Type B pancreatic cell (in vitro differentiated cells): Measurements from ENCODE around the gene B4GALNT4. TPM values are rescaled to one million over a fixed set of nuclear protein-coding genes. Genes with fewer than 3 reads are reported as not detected.

ENCODE experiments used
- DNase-seq: peaks from one replicate; pipeline ENCODE4 v3.0.0; 2021; ENCODE audit warnings: mixed read lengths; ENCODE audit not compliant: unreplicated experiment; ENCODE audit errors: extremely low spot score
- H3K27ac Mint-ChIP-seq: 2 replicates; pipeline ENCODE4 v1.8.0; 2021; ENCODE audit warnings: mild to moderate bottlenecking, mixed read lengths
- H3K27me3 Mint-ChIP-seq: 2 replicates; pipeline ENCODE4 v1.8.0; 2021; ENCODE audit warnings: mixed read lengths
- H3K36me3 Mint-ChIP-seq: 2 replicates; pipeline ENCODE4 v1.8.0; 2021; ENCODE audit warnings: mixed read lengths
- H3K4me1 Mint-ChIP-seq: one replicate; pipeline ENCODE4 v1.8.0; 2021; ENCODE audit warnings: mixed read lengths; ENCODE audit not compliant: unreplicated experiment
- H3K4me3 Mint-ChIP-seq: 2 replicates; pipeline ENCODE4 v1.8.0; 2021; ENCODE audit warnings: mild to moderate bottlenecking, mixed read lengths
- H3K9me3 Mint-ChIP-seq: 2 replicates; pipeline ENCODE4 v1.8.0; 2021; ENCODE audit warnings: mixed read lengths
- total RNA-seq: library from RNA; stranded (reverse); gene quantifications from 2 replicates; pipeline ENCODE4 v1.2.1, GENCODE V29; 2021; ENCODE audit warnings: low replicate concordance
- TF ChIP-seq, protein P1 (sequence below): fragments of 200-600 bp; sonication (generic); conservative IDR thresholded peaks from 2 replicates; pipeline ENCODE4 v1.5.0; 2021; ENCODE audit warnings: antibody characterized with exemption, mild to moderate bottlenecking

Gene B4GALNT4
- total RNA-seq, 1 donor from 2014 or later = 185 TPM

DNA sequence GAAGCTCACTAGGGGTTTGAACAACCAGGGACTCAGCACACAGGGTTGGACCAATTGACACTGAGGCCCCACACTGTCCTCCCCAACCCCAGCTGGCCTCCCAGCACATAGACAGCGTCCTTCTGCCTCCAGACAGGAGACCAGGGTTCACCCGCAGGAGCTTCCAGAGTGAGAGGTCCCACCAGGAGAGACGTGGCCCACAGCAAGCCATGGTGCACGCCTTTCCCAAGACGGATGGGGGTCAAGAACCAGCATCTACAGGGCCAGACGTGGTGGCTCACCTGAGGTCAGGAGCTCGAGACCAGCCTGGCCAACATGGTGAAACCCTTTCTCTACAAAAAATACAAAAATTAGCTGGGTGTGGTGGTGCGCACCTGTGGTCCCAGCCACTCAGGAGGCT is 57.6 kb downstream of the B4GALNT4 start:
- no peaks in the 10 kb centered on the region for H3K36me3 Mint-ChIP-seq
- TF ChIP-seq, protein P1, sequence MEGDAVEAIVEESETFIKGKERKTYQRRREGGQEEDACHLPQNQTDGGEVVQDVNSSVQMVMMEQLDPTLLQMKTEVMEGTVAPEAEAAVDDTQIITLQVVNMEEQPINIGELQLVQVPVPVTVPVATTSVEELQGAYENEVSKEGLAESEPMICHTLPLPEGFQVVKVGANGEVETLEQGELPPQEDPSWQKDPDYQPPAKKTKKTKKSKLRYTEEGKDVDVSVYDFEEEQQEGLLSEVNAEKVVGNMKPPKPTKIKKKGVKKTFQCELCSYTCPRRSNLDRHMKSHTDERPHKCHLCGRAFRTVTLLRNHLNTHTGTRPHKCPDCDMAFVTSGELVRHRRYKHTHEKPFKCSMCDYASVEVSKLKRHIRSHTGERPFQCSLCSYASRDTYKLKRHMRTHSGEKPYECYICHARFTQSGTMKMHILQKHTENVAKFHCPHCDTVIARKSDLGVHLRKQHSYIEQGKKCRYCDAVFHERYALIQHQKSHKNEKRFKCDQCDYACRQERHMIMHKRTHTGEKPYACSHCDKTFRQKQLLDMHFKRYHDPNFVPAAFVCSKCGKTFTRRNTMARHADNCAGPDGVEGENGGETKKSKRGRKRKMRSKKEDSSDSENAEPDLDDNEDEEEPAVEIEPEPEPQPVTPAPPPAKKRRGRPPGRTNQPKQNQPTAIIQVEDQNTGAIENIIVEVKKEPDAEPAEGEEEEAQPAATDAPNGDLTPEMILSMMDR = no peak
- no peak for DNase-seq
- H3K27me3 Mint-ChIP-seq = peaks cover 21% of the 10 kb centered on the region
- H3K4me1 Mint-ChIP-seq = no peaks in the 10 kb centered on the region
- no peaks in the 10 kb centered on the region for H3K9me3 Mint-ChIP-seq
- no peak overlapping the region for H3K27ac Mint-ChIP-seq
- no peak overlapping the region for H3K4me3 Mint-ChIP-seq

DNA sequence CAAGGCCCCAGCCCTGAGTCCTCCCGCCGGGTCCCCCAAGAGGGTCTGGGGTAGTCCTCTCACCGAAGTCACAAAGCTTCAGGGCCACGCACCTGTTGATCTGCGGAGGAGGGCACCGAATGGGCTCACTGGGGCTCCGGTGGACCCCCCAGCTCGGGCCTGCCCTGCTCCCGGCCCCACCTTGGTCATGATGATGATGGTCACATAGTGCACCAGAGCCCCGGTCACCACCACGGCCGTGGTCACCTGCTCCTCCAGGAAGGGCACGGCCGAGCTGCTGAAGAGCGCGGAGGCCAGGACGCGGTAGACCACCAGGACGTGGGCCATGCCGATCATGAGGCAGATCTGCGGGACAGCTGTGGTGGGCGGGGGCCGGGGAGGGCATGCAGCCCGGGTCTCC is 59.0 kb downstream of the B4GALNT4 start:
- no peaks in the 10 kb centered on the region for H3K36me3 Mint-ChIP-seq
- peaks cover 17% of the 10 kb centered on the region for H3K27me3 Mint-ChIP-seq
- H3K4me3 Mint-ChIP-seq = no peak overlapping the region
- TF ChIP-seq, protein P1 = no peak
- DNase-seq = no peak
- no peak overlapping the region for H3K27ac Mint-ChIP-seq
- H3K4me1 Mint-ChIP-seq = no peaks in the 10 kb centered on the region
- no peaks in the 10 kb centered on the region for H3K9me3 Mint-ChIP-seq

DNA sequence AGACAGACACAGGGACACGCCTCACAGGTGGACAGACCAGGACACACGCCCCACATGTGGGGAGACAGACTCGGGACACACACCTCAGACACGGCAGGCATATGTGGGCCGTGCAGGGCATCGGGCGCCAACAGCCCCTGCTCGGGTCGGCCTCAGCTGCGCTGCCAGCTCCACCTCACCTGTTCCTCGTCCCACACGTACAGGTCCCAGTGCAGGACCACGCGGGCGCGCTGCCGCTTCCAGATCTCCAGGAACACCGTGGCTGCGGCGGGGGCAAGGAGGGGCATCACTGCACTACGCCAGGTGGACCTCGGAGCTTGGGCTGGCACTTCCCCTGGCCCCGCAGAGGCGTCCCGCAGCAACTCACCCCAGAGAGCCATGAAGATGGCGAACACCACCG is 60.1 kb downstream of the B4GALNT4 start:
- TF ChIP-seq, protein P1 = no peak
- H3K27me3 Mint-ChIP-seq = peaks cover 15% of the 10 kb centered on the region

DNA sequence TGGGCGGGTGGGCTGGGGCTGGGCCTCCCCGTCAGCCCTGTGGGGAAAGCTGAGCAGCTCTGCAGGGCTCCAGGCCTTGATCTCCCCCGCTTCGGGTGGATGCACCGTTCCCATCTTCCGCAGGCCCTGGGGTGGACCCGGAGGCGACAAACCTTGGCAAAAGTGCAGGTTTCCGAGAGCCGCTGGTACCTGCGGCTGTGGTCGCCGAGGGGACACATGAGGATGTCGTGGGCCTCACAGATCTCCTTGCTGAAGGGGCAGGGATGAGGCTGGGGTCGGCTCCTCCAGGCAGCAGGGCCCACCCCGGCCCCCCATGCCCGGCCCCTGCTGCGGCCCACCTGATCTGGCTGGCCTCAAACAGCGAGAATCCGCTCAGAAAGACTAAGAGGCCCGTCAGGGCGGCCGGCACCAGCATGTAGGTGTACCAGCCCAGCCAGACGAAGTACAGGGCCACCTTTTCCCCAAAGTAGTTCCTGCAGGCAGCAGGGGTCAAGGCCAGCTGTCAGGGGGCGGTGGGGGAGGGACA is 60.7 kb downstream of the B4GALNT4 start:
- TF ChIP-seq, protein P1 = no peak
- Mint-ChIP-seq H3K4me3 (no peak overlapping the region), H3K9me3 (no peaks in the 10 kb centered on the region), H3K27me3 (peaks cover 11% of the 10 kb centered on the region), H3K4me1 (no peaks in the 10 kb centered on the region), H3K27ac (no peak overlapping the region), H3K36me3 (peaks cover 3% of the 10 kb centered on the region)
- DNase-seq = no peak

More for the DNA sequence above, 60.1 kb downstream of the B4GALNT4 start:
- H3K36me3 Mint-ChIP-seq = no peaks in the 10 kb centered on the region
- no peak overlapping the region for H3K27ac Mint-ChIP-seq
- H3K4me1 Mint-ChIP-seq = no peaks in the 10 kb centered on the region
- H3K4me3 Mint-ChIP-seq = no peak overlapping the region
- DNase-seq = no peak
- H3K9me3 Mint-ChIP-seq = no peaks in the 10 kb centered on the region

Other genes starting within 250 kb of the B4GALNT4 start
- not detected in 2 replicates for gene SCGB1C1, start 176.4 kb upstream of the B4GALNT4 start, total RNA-seq
- 48.4 and 59.5 TPM in 2 replicates for gene BET1L, start 162.1 kb upstream of the B4GALNT4 start, total RNA-seq
- gene RIC8A, start 161.8 kb upstream of the B4GALNT4 start, total RNA-seq = 106 and 114 TPM in 2 replicates
- gene SIRT3, start 133.2 kb upstream of the B4GALNT4 start, total RNA-seq = 18.8 and 33.7 TPM in 2 replicates
- 112 and 115 TPM in 2 replicates for gene PSMD13, start 132.5 kb upstream of the B4GALNT4 start, total RNA-seq
- gene NLRP6, start 91.1 kb upstream of the B4GALNT4 start, total RNA-seq = 0.19 TPM in 1 of 2 replicates, not detected in the other
- gene PGGHG, start 80.4 kb upstream of the B4GALNT4 start, total RNA-seq = 12.6 and 32.5 TPM in 2 replicates
- gene IFITM5, start 70.0 kb upstream of the B4GALNT4 start, total RNA-seq = not detected in 2 replicates
- gene IFITM2, start 61.7 kb upstream of the B4GALNT4 start, total RNA-seq = 109 and 238 TPM in 2 replicates
- gene IFITM1, start 55.5 kb upstream of the B4GALNT4 start, total RNA-seq = 34.1 and 192 TPM in 2 replicates
- 175 and 354 TPM in 2 replicates for gene IFITM3, start 48.6 kb upstream of the B4GALNT4 start, total RNA-seq
- 51.6 and 156 TPM in 2 replicates for gene PKP3, start 24.7 kb downstream of the B4GALNT4 start, total RNA-seq
- gene SIGIRR, start 45.5 kb downstream of the B4GALNT4 start, total RNA-seq = 36.2 and 44.0 TPM in 2 replicates
- gene ANO9, start 72.5 kb downstream of the B4GALNT4 start, total RNA-seq = 25.3 and 66.6 TPM in 2 replicates
- 33.6 and 46.9 TPM in 2 replicates for gene PTDSS2, start 80.8 kb downstream of the B4GALNT4 start, total RNA-seq
- gene RNH1, start 137.7 kb downstream of the B4GALNT4 start, total RNA-seq = 84.5 and 128 TPM in 2 replicates
- 54.6 and 63.1 TPM in 2 replicates for gene HRAS, start 166.1 kb downstream of the B4GALNT4 start, total RNA-seq
- 1.7 and 1.8 TPM in 2 replicates for gene LRRC56, start 168.0 kb downstream of the B4GALNT4 start, total RNA-seq
- gene LMNTD2, start 191.2 kb downstream of the B4GALNT4 start, total RNA-seq = 6.7 and 7.2 TPM in 2 replicates
- gene RASSF7, start 191.5 kb downstream of the B4GALNT4 start, total RNA-seq = 35.7 and 75.8 TPM in 2 replicates
- gene PHRF1, start 207.0 kb downstream of the B4GALNT4 start, total RNA-seq = 38.7 and 40.8 TPM in 2 replicates
- 16.4 and 20.5 TPM in 2 replicates for gene IRF7, start 246.5 kb downstream of the B4GALNT4 start, total RNA-seq